Activated CD8-positive, alpha-beta memory T cell treated with anti-CD3 and anti-CD28 coated beads for 48 hours (primary cell): ENCODE data around the gene WWOX.

Experiments
- DNase-seq, 3 experiments: peaks; one replicate each; pipeline ENCODE4 v3.0.0-alpha.2; 2020; ENCODE audit warnings: low read depth in 2 of 3, low spot score in 2 of 3

WWOX gene

DNA sequence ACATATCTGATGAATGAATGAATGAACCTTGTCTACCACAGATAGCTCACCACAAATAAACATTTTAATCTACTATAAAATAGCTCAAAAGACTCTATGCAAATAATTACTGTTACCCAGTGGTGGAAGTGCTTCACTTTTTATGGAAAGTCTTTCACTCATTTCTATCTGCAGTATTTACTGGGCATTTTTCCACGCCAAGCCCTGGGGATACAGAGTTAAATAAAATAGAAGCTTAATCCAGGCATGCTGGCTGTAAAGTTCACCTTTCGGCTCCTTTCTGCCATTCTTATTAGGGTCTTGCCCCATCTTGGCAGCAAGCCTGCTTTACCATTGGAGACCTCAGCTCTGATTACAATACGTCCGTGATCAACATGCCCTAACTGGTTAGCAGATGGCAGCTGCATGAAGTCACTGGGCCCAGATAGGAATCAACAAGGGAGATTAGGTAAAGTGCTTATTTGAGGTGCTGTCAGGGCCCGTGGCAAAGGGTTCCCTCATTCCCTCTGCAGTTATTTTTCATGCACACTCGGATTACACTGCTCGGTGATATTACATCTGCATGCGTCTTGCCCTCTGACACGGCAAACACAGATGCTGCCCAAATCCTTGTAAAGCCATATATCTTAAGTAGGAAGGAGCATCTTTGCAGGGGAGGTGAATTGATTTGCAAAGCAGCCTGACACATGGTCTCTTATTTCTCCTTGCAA lies 648.9 kb downstream of the WWOX start:
- DNase-seq: no peak

GRCh38 chr16:78749745-78750268 lies 650.4 kb downstream of the WWOX start:
- DNase-seq: no peak

GRCh38 chr16:78750611-78751010 lies 651.2 kb downstream of the WWOX start:
- DNase-seq: no peak

DNA sequence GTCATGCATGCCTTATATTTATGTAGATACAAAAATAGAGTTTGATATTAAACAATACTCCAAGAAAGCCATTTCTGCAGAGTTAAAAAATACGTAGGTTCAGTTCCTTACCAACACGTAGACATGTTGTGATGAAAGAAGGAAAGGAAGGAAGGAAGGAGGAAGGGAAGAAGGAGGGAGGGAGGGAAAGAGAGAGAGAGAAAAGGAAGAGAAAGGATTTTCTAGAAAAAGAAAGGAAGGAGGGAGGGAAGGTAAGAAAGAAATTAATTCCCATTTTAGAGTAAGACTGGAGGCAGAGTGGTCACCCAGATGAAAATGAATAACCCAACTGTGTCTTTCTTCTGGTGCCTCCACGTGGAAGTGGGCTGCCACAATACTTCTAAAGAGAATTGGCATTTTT lies 652.1 kb downstream of the WWOX start:
- no peak for DNase-seq

- no peak for DNase-seq
Measured at GRCh38 chr16:78754713-78755112, 655.3 kb downstream of the WWOX start.

- no peak for DNase-seq
Measured at GRCh38 chr16:78755751-78756661, 656.6 kb downstream of the WWOX start.

- DNase-seq: no peak
Measured at GRCh38 chr16:78759596-78759995, 660.1 kb downstream of the WWOX start.

GRCh38 chr16:78760611-78761010 lies 661.2 kb downstream of the WWOX start:
- no peak for DNase-seq

GRCh38 chr16:78761427-78761826 lies 662.0 kb downstream of the WWOX start:
- DNase-seq: peak in 1 of 3 experiments; percentile 26

DNA sequence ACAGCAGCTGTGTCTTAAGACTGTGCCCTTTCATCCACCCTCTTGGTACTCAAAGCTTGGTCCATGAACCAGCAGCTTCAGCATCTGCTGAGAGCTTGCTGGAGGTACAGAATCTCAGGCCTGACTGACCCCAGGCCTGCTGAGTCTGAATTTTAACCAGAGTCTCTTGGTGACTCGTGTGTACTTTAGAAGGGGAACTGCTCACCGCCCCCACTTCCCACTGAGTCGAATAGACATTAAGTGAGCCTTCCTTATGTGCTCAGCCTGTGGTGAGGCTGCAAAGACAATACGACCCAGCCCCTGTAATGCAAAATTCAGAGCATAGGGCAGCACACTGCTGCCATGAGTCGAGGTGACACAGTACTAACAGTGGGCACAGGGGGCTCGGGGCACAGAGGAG lies 662.8 kb downstream of the WWOX start:
- DNase-seq: no peak

DNA sequence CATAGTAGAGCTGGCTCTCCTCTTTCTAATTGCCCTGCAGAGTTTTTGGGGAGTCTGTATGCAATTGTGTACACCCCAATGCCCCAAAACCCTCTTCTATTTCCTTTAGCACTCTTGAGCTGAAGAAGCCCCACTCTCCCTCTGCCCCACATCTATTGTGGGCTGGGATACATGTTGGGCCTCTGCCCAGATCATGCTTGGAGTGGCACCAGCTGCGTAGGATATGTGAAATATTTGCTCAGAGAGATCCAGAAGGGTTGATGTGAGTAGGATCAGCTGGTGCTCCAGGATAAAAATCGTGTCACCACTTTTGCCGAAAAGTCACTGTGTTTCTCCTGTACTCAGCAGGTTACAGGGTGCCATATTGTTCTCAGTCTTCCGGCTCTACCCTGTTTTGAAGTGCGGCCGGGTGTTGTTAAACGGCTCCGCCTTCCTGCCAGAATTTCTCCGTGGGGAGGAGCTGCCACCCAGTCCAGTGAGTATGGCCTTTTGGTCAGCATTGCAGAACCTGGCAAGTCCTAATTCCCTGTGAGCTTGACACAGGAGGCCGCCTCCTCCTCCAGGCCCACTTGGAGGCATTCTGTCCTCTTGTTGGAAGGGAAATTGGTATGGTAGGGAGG lies 664.5 kb downstream of the WWOX start:
- no peak for DNase-seq

DNA sequence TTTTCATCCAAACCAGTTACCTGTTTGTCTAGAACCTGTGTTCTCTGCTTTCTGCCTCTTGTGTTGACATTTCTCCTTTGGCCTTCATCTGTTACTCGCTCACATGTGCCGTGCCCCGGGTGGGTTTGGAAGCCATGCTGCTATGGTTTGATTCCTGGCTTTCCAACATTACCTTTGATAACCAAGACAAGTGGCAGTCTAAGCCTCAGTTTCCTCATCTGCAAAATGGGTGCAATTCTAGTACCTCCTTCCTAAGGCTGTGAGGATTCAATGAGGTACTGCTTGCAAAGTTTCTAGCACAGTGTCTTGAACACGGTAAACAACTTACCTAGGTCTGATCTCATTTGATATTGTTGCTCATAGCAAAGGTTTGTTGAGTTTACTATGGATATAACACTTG lies 665.0 kb downstream of the WWOX start:
- no peak for DNase-seq

DNA sequence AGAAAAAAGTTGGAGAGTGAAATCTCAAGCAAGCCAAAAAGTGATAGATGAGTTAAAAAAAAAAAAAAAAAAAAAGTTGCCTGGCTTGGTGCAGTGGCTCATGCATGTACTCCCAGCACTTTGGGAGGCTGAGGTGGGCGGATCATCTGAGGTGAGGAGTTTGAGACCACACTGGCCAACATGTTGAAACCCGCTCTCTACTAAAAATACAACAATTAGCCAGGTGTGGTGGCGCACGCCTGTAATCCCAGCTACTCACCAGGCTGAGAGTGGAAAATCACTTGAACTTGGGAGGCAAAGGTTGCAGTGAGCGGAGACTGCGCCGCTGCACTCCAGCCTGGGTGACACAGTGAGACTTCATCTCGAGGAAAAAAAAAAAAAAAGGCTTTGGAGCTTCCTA lies 668.8 kb downstream of the WWOX start:
- no peak for DNase-seq

DNA sequence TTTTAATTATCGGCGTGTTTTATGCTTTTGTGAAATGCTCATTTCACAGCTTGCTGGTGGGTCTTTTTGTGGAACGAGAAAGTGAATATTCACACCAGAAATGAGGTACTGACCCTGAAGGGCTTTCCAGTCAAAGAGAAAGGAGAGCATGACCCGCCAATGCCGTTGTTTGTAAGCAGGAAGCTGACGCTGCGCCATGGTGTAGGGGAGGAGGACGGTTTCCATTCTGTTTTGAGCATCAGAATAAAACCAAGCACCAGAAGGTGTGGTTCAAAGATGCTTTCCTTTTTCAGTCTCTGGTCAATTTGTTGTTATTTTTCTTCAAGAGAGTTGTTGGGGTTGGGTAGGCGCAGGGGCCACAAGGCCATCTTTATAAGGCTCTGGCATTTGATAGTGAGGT lies 669.3 kb downstream of the WWOX start:
- DNase-seq: no peak

- DNase-seq: peak; percentile 45 to 82 (median 49)
Measured at GRCh38 chr16:78770353-78771091, 671.1 kb downstream of the WWOX start.

- no peak for DNase-seq
Measured at GRCh38 chr16:78773291-78773702, 673.8 kb downstream of the WWOX start.

GRCh38 chr16:78773706-78774105 lies 674.3 kb downstream of the WWOX start:
- DNase-seq: no peak

GRCh38 chr16:78775161-78775561 lies 675.7 kb downstream of the WWOX start:
- DNase-seq: peak in 1 of 3 experiments; percentile 45

GRCh38 chr16:78778101-78779004 lies 678.9 kb downstream of the WWOX start:
- no peak for DNase-seq

GRCh38 chr16:78780808-78781207 lies 681.4 kb downstream of the WWOX start:
- no peak for DNase-seq
